Osteoblast (primary cell): Measurements from ENCODE around the gene ZNF358. TPM values are rescaled to one million over a fixed set of nuclear protein-coding genes. Genes with fewer than 3 reads are reported as not detected.
A peak's percentile ranks its signal among the peaks of the same experiment; 100 is the strongest.

Experiments
- DNase-seq: peaks from one replicate; pipeline ENCODE4 v3.0.0; 2011; ENCODE audit warnings: low spot score, mixed read lengths; ENCODE audit not compliant: insufficient read length; ENCODE audit errors: missing footprints
- H2AFZ ChIP-seq: 2 replicates; pipeline ENCODE4 v1.6.0; 2011; ENCODE audit warnings: mild to moderate bottlenecking, low read length
- H3K27ac ChIP-seq: 2 replicates; pipeline ENCODE4 v1.5.1; 2011; ENCODE audit warnings: mild to moderate bottlenecking, low read depth, low read length, moderate library complexity
- H3K27me3 ChIP-seq: 2 replicates; pipeline ENCODE4 v1.6.0; 2012; ENCODE audit warnings: mild to moderate bottlenecking, control low read depth, inconsistent platforms, low read length, moderate library complexity; ENCODE audit not compliant: insufficient read depth
- H3K36me3 ChIP-seq: 2 replicates; pipeline ENCODE4 v1.5.1; 2011; ENCODE audit warnings: mild to moderate bottlenecking, low read length, control low read depth, moderate library complexity; ENCODE audit not compliant: insufficient read depth
- H3K4me1 ChIP-seq: 2 replicates; pipeline ENCODE4 v1.5.1; 2011; ENCODE audit warnings: mild to moderate bottlenecking, low read length, control low read depth, moderate library complexity; ENCODE audit not compliant: insufficient read depth
- H3K4me2 ChIP-seq: 2 replicates; pipeline ENCODE4 v1.6.0; 2011; ENCODE audit warnings: mild to moderate bottlenecking, low read length; ENCODE audit not compliant: insufficient read depth
- H3K4me3 ChIP-seq: fragments of 200-600 bp; sonication (generic); 3 replicates; pipeline ENCODE4 v1.5.1; 2012; ENCODE audit warnings: mild to moderate bottlenecking, low read length, inconsistent platforms; ENCODE audit not compliant: insufficient read depth
- H3K79me2 ChIP-seq: 2 replicates; pipeline ENCODE4 v1.6.0; 2012; ENCODE audit warnings: mild to moderate bottlenecking, low read length, control low read depth, inconsistent platforms; ENCODE audit not compliant: insufficient read depth
- H3K9me3 ChIP-seq: 2 replicates; pipeline ENCODE4 v1.5.1; 2011; ENCODE audit warnings: low read depth, low read length, control low read depth
- H4K20me1 ChIP-seq: 2 replicates; pipeline ENCODE4 v1.6.0; 2012; ENCODE audit warnings: mild to moderate bottlenecking, low read length, control low read depth; ENCODE audit not compliant: insufficient read depth
- total RNA-seq: library from RNA; depleted of rRNA; stranded (reverse); fragments of >200 nt; gene quantifications from 2 replicates; pipeline ENCODE4 v1.2.3, GENCODE V29; 2012
- TF ChIP-seq, protein P1 (sequence below): IDR thresholded peaks from 2 replicates; pipeline ENCODE4 v1.5.1; 2011; ENCODE audit warnings: mild to moderate bottlenecking, low read depth, low read length, moderate library complexity; ENCODE audit errors: extremely low read depth

The ZNF358 gene
- total RNA-seq, 1 donor = 26.1 TPM

- TF ChIP-seq, protein P1, sequence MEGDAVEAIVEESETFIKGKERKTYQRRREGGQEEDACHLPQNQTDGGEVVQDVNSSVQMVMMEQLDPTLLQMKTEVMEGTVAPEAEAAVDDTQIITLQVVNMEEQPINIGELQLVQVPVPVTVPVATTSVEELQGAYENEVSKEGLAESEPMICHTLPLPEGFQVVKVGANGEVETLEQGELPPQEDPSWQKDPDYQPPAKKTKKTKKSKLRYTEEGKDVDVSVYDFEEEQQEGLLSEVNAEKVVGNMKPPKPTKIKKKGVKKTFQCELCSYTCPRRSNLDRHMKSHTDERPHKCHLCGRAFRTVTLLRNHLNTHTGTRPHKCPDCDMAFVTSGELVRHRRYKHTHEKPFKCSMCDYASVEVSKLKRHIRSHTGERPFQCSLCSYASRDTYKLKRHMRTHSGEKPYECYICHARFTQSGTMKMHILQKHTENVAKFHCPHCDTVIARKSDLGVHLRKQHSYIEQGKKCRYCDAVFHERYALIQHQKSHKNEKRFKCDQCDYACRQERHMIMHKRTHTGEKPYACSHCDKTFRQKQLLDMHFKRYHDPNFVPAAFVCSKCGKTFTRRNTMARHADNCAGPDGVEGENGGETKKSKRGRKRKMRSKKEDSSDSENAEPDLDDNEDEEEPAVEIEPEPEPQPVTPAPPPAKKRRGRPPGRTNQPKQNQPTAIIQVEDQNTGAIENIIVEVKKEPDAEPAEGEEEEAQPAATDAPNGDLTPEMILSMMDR = no peak
- Histone ChIP-seq H3K4me1 (no peaks in the 10 kb centered on the region), H3K4me2 (no peak overlapping the region), H3K4me3 (no peak overlapping the region), H3K79me2 (no peaks in the 10 kb centered on the region), H3K27me3 (peaks cover 7% of the 10 kb centered on the region), H3K36me3 (no peaks in the 10 kb centered on the region), H2AFZ (no peak overlapping the region), H4K20me1 (no peaks in the 10 kb centered on the region), H3K27ac (no peak overlapping the region), H3K9me3 (no peaks in the 10 kb centered on the region)
- no peak for DNase-seq
Observed at GRCh38 chr19:7505288-7505681, 10.6 kb upstream of the ZNF358 start.

DNA sequence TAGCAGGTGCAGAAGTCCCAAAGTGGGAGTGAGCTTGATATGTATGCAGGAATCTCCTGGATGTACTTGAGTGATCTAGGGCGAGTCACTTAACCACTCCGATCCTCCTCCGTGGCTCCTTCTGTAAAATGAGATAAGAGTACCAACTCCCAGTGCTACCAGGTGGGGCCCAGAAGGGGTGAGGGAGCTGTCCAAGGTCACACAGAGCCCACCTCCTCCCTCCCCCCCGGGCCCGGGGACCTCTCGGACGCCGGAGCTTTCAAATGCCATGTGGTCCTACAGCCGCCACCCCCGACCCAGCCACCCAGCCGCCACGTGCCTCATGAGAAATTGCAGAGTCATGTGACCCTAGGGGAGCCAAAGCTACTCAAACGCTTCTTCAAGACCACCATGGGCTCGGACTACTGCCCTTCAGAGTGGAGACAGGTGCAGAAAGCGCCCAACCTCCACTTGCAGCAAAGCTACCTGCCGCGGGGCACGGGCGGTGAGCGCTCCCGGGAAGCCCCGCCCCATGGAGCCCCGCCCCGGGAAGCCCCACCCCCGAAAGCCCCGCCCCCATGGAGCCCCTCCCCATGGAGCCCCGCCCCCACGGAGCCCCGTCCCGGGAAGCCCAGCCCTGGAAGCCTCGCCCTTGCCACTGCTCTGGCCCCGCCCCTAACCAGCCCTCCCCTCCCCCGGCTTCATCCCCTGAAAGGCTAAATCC is 10.1 kb upstream of the ZNF358 start:
- H3K79me2 ChIP-seq = no peaks in the 10 kb centered on the region
- H3K27ac ChIP-seq = no peak overlapping the region
- no peak overlapping the region for H2AFZ ChIP-seq
- no peak overlapping the region for H3K4me2 ChIP-seq
- H3K27me3 ChIP-seq = peaks cover 4% of the 10 kb centered on the region
- no peaks in the 10 kb centered on the region for H4K20me1 ChIP-seq
- TF ChIP-seq, protein P1 = no peak
- DNase-seq = peak; percentile 89
- H3K4me1 ChIP-seq = no peaks in the 10 kb centered on the region
- H3K36me3 ChIP-seq = no peaks in the 10 kb centered on the region
- H3K4me3 ChIP-seq = no peak overlapping the region
- H3K9me3 ChIP-seq = no peaks in the 10 kb centered on the region

DNA sequence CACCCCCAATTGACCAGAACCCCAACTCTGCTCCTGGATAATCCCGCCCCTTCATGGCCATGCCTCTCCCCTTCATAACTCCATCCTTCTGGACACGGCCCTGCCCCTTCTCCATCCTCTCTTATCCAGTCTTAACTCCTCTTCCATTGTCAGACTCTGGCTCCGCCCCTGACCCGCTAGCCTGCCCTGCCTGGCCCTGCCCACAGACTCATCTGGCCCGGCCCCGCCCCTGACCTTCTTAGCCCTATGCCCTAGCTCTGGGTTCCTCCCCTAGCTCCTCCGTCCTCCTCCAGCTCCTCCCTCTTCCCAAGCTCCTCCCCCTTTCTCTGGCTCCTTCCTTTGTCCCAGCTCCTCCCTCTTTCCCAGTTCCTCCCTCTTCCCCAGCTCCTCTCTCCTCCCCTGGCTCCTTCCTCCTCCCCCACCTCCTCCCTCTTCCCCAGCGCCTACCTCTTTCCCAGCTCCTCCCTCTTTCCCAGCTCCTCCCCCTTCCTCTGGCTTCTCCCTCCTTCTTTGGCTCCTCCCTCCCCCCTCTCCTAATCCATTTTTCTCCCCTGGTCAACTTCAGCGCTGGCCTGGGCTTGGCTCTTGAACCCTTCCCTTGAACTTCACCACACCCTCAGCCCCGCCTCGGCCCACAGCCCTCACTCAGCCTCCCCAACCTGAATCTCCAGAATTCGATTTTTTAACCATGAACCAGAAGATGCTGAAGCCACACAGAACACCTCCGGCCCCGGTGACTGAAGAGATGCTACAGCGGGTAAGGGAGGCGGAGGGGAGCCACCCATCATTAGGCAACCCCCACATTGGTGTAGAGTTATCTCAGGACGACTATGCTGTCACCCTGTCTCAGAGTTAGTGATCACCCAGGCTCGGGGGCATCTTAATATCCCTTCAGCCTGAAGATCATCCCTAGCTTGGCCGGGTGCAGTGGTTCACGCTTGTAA is 9.2 kb upstream of the ZNF358 start:
- H3K9me3 ChIP-seq = no peaks in the 10 kb centered on the region
- peak; percentile 88 for DNase-seq
- H3K27ac ChIP-seq = no peak overlapping the region
- peak overlapping the region; percentile 41 for H2AFZ ChIP-seq
- H3K4me3 ChIP-seq = no peak overlapping the region
- TF ChIP-seq, protein P1 = no peak
- H3K4me2 ChIP-seq = no peak overlapping the region
- H3K36me3 ChIP-seq = no peaks in the 10 kb centered on the region
- no peaks in the 10 kb centered on the region for H3K4me1 ChIP-seq
- no peaks in the 10 kb centered on the region for H3K27me3 ChIP-seq
- no peaks in the 10 kb centered on the region for H3K79me2 ChIP-seq
- no peaks in the 10 kb centered on the region for H4K20me1 ChIP-seq

DNA sequence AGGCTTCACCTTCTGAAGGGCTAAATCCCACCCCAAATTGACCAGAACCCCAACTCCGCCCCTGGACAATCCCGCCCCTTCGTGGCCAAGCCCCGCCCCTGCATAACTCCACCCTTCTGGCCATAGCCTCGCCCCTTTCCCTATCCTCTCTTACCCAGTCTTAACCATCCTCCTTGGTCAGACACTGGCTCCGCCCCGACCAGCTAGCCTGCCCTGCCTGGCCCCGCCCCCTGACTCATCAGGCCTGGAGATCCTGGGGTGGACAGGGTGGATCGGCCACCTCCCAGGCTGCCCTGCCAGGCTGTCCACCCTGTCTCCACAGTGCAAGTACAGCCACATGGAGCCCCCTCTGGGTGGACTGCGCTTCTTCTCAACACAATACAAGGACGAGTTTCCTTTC is 8.0 kb upstream of the ZNF358 start:
- H3K4me2 ChIP-seq = no peak overlapping the region
- no peaks in the 10 kb centered on the region for H3K36me3 ChIP-seq
- no peaks in the 10 kb centered on the region for H3K4me1 ChIP-seq
- H2AFZ ChIP-seq = peak overlapping the region; percentile 54
- H3K27ac ChIP-seq = no peak overlapping the region
- no peaks in the 10 kb centered on the region for H4K20me1 ChIP-seq
- no peaks in the 10 kb centered on the region for H3K79me2 ChIP-seq
- TF ChIP-seq, protein P1 = no peak
- no peaks in the 10 kb centered on the region for H3K27me3 ChIP-seq
- H3K9me3 ChIP-seq = no peaks in the 10 kb centered on the region
- no peak overlapping the region for H3K4me3 ChIP-seq
- peak; percentile 98 for DNase-seq
